ENCODE measurements around the gene NQO1. TPM values are rescaled to one million over a fixed set of nuclear protein-coding genes. Genes with fewer than 3 reads are reported as not detected.
A peak's percentile ranks its signal among the peaks of the same experiment; 100 is the strongest.

NQO1 gene
- total and polyA plus RNA-seq, 9 of the 15 experiments (the other 6 are each of a cell fraction or from before 2014, with no cell fraction given): 96.7 to 198 (median 122) TPM

DNA sequence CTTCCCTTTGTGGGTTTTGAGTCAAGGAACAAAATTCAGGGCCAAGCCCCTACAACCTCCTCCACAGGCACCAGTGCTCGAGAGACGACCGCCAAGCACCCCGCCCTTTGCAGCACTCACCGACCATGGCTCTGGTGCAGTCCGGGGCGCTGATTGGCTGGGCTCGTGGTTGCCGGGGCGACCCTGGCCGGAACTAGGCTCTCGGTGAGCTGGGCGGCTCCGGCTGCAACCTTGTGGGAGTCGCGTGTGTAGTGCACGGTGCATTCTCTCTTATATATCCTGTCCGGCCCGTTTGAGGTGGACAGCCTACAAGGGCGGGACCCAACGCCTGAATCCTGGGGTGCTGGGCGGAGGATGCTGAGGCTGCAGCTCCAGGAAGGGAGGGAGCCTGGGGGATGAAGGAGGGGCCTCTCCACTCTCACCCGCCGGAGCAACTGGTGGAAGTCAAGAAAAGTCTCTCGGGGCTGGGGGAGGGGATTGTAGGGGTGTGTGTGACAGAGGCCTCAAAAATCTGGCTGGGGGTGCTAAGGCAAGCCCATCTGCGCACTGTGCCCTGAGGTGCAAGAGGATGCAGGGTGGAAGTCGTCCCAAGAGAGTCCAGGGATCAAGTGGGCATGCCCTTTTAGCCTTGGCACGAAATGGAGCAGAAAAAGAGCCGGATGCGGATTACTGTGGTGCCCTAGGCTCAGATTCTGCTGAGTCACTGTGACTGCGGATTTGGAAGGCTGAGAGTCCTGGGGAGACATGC is at the start of gene NQO1 (continued):
- TF ChIP-seq, protein P1, sequence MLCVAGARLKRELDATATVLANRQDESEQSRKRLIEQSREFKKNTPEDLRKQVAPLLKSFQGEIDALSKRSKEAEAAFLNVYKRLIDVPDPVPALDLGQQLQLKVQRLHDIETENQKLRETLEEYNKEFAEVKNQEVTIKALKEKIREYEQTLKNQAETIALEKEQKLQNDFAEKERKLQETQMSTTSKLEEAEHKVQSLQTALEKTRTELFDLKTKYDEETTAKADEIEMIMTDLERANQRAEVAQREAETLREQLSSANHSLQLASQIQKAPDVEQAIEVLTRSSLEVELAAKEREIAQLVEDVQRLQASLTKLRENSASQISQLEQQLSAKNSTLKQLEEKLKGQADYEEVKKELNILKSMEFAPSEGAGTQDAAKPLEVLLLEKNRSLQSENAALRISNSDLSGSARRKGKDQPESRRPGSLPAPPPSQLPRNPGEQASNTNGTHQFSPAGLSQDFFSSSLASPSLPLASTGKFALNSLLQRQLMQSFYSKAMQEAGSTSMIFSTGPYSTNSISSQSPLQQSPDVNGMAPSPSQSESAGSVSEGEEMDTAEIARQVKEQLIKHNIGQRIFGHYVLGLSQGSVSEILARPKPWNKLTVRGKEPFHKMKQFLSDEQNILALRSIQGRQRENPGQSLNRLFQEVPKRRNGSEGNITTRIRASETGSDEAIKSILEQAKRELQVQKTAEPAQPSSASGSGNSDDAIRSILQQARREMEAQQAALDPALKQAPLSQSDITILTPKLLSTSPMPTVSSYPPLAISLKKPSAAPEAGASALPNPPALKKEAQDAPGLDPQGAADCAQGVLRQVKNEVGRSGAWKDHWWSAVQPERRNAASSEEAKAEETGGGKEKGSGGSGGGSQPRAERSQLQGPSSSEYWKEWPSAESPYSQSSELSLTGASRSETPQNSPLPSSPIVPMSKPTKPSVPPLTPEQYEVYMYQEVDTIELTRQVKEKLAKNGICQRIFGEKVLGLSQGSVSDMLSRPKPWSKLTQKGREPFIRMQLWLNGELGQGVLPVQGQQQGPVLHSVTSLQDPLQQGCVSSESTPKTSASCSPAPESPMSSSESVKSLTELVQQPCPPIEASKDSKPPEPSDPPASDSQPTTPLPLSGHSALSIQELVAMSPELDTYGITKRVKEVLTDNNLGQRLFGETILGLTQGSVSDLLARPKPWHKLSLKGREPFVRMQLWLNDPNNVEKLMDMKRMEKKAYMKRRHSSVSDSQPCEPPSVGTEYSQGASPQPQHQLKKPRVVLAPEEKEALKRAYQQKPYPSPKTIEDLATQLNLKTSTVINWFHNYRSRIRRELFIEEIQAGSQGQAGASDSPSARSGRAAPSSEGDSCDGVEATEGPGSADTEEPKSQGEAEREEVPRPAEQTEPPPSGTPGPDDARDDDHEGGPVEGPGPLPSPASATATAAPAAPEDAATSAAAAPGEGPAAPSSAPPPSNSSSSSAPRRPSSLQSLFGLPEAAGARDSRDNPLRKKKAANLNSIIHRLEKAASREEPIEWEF (CRISPR knock-in tag; IDR thresholded peaks at IDR 0.05): peak; percentile 62; the same call in 1 of the 2 replicates
- peak; percentile 53 for TF ChIP-seq CXXC5 (CRISPR knock-in tag; IDR thresholded peaks at IDR 0.05)
- no peak for TF ChIP-seq MECOM (CRISPR knock-in tag; IDR thresholded peaks at IDR 0.05)
- no peak for TF ChIP-seq ETS2 (tag; IDR thresholded peaks at IDR 0.05; ENCODE audit: borderline replicate concordance, poor library complexity, severe bottlenecking)
- no peak for TF ChIP-seq POLR3G (IDR thresholded peaks at IDR 0.05; ENCODE audit: extremely low read depth, insufficient read length, insufficient replicate concordance)
- TF ChIP-seq, protein P2, sequence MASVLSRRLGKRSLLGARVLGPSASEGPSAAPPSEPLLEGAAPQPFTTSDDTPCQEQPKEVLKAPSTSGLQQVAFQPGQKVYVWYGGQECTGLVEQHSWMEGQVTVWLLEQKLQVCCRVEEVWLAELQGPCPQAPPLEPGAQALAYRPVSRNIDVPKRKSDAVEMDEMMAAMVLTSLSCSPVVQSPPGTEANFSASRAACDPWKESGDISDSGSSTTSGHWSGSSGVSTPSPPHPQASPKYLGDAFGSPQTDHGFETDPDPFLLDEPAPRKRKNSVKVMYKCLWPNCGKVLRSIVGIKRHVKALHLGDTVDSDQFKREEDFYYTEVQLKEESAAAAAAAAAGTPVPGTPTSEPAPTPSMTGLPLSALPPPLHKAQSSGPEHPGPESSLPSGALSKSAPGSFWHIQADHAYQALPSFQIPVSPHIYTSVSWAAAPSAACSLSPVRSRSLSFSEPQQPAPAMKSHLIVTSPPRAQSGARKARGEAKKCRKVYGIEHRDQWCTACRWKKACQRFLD (CRISPR knock-in tag; IDR thresholded peaks at IDR 0.05): no peak; the same call in 1 of the 2 replicates
- TF ChIP-seq TEAD1 (CRISPR knock-in tag; IDR thresholded peaks at IDR 0.05): peak in 1 of 2 experiments; percentile 89; a peak in 1 of 4 replicates
- peak; percentile 76 for TF ChIP-seq HDAC2 (IDR thresholded peaks at IDR 0.05)
- no peak for TF ChIP-seq ZNF707 (CRISPR knock-in tag; conservative IDR thresholded peaks at IDR 0.05)
- peak in 1 of 2 experiments; percentile 67; a peak in 3 of 4 replicates for TF ChIP-seq ARNT (IDR thresholded peaks at IDR 0.05)
- TF ChIP-seq, protein P3, sequence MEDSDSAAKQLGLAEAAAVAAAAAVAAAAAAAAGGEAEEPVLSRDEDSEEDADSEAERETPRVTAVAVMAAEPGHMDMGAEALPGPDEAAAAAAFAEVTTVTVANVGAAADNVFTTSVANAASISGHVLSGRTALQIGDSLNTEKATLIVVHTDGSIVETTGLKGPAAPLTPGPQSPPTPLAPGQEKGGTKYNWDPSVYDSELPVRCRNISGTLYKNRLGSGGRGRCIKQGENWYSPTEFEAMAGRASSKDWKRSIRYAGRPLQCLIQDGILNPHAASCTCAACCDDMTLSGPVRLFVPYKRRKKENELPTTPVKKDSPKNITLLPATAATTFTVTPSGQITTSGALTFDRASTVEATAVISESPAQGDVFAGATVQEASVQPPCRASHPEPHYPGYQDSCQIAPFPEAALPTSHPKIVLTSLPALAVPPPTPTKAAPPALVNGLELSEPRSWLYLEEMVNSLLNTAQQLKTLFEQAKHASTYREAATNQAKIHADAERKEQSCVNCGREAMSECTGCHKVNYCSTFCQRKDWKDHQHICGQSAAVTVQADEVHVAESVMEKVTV (CRISPR knock-in tag; IDR thresholded peaks at IDR 0.05): no peak
- TF ChIP-seq RBFOX2 (IDR thresholded peaks at IDR 0.05; ENCODE audit: low read depth, low read length): peak; percentile 98
- TF ChIP-seq GABPB1 (CRISPR knock-in tag; IDR thresholded peaks at IDR 0.05): peak; percentile 79
- no peak for TF ChIP-seq TSC22D4 (tag; IDR thresholded peaks at IDR 0.05)
- 0 out of 2 replicates have a peak, but pooled peaks have one; percentile 62 for TF ChIP-seq FOXK1 (CRISPR knock-in tag; IDR thresholded peaks at IDR 0.05; ENCODE audit: borderline replicate concordance)
- TF ChIP-seq ZBTB1 (CRISPR knock-in tag; IDR thresholded peaks at IDR 0.05; ENCODE audit: borderline replicate concordance, low read depth): 0 out of 2 replicates have a peak, but pooled peaks have one; percentile 37
- TF ChIP-seq POLR2H (tag; IDR thresholded peaks at IDR 0.05; ENCODE audit: low read depth): peak; percentile 97

All from K562 (cell line).